HG02759 (cell line): ENCODE data around the gene LIPT2.

Experiments
- ATAC-seq: cut with Tn5 transposase; IDR thresholded peaks from one replicate; pipeline ENCODE4 v1.9.1; 2021; ENCODE audit warnings: mild to moderate bottlenecking, moderate library complexity; ENCODE audit not compliant: unreplicated experiment

Gene LIPT2

GRCh38 chr11:74504100-74504691 is 10.7 kb upstream of the LIPT2 start:
- ATAC-seq = no peak

- ATAC-seq = no peak
Measured at GRCh38 chr11:74494916-74495315, 1.4 kb upstream of the LIPT2 start.

DNA sequence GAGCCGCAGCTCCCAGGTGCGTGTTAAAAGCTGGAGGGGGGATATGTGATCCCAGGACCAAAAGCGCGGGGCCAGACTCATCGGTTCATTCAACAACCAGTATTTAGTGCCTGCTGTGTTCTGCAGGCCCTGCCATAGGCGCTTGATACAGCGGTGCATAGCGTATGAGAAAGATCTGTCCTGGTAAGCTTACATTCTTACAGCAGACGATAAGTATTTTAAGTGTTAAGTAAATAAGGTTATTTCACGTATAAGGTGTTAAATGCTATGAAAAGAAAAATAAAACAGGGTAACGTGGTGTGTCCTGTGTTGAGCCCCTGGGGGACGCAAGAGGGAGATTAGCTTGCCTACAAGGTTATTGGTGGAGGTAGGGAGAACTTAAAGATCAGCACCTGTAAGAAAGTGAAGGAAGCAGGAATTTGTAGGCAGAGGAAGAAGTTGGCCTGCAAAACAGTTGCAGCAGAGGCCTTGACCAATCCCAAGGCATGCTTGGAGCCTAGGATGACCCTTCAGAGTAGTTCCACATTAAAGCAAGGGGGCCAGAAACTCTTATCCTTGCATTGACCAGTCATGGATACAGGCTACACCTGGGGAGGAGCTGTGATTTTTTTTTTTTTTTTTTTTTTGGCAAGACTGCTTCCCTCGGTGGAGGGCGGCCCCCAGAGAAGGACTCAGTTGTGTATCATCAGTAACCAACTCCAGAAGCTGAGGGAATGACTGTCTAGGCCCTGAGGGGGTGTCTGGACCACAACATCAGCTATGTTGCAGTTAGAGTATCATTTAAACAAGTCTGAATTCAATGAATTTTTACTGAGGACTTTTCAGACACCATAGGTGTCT is 487 bp upstream of the LIPT2 start:
- ATAC-seq = no peak

DNA sequence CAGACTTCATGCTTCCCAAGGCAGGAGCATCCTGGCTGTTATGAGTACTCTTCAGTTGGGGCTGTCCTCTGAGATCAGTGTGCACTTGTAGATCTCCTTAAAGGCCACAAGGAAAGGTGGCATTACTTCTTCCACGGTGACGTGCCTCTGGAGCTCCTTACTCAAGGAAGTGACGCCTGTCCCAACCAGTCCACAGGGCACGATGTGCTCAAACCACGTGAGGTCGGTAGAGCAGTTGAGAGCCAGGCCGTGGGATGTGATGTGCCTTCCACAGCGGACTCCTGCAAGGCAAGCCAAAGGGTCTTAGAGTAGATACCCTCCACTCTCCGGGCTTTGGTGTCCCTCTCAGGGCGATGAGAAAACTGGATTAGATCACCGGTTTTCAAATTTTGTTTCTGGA is 1.4 kb downstream of the LIPT2 start:
- ATAC-seq = no peak

DNA sequence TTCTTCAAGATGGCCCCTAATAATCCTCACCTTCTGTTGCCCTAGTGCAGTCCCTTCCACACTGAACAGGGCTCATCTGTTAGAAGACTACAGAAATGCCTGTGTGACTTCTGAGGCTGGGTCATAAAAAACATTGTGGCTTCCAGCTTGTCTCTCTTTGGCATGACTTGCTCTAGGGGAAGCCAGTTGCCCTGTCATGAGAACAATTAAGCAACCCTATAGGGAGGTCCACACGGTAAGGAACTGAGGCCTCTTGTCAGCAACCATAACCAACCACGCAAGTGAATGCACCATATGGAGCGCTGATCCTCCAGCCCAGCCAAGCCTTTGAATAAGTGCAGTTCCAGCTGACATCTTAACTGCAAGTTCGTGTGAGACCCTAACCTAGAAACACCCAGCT is 2.6 kb downstream of the LIPT2 start:
- ATAC-seq = no peak

DNA sequence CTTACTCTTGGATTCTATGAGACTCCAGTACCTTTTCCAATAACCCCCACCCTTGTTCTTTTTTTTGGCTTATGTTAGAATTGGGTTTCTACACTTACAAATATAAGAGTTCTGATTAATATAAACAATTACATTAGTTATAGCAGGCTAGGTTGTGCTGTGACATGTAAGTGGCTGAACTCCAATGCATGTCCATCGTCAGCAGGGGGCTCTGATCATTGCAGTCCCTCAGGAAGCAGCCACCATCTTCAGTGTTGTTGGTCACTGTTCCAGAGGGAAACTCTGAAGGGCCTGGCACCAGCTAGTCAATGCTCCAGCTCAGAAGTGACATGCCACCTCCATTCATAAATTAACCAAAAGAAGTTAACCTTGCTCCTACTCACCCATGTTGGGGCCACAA is 5.6 kb downstream of the LIPT2 start:
- ATAC-seq = no peak

GRCh38 chr11:74485868-74486267 is 7.7 kb downstream of the LIPT2 start:
- ATAC-seq = no peak

- ATAC-seq = no peak
Measured at GRCh38 chr11:74480688-74481417, 12.7 kb downstream of the LIPT2 start.

GRCh38 chr11:74479732-74480123 is 13.8 kb downstream of the LIPT2 start:
- no peak for ATAC-seq

- no peak for ATAC-seq
Measured at GRCh38 chr11:74478877-74479731, 14.4 kb downstream of the LIPT2 start.

DNA sequence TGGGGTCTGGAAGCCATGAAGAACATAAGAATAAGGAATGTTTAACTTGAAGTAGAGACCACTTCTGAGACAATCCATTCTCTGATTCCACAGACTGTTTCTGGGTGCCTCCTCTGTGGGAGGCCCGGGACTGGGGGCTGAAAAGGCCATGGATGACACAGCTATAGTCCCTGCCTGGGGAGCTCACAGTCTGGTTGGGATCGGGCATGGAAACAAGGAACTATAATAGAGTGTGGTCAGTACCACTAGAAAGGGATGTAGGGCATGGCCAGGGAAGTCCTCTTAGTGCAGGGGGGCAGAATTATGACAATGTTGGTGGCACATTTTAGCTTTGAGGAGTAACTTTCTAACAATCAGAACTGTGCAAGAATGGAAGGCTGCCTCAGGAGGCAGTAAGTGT is 17.0 kb downstream of the LIPT2 start:
- no peak for ATAC-seq

GRCh38 chr11:74474316-74474715 is 19.2 kb downstream of the LIPT2 start:
- ATAC-seq = no peak

DNA sequence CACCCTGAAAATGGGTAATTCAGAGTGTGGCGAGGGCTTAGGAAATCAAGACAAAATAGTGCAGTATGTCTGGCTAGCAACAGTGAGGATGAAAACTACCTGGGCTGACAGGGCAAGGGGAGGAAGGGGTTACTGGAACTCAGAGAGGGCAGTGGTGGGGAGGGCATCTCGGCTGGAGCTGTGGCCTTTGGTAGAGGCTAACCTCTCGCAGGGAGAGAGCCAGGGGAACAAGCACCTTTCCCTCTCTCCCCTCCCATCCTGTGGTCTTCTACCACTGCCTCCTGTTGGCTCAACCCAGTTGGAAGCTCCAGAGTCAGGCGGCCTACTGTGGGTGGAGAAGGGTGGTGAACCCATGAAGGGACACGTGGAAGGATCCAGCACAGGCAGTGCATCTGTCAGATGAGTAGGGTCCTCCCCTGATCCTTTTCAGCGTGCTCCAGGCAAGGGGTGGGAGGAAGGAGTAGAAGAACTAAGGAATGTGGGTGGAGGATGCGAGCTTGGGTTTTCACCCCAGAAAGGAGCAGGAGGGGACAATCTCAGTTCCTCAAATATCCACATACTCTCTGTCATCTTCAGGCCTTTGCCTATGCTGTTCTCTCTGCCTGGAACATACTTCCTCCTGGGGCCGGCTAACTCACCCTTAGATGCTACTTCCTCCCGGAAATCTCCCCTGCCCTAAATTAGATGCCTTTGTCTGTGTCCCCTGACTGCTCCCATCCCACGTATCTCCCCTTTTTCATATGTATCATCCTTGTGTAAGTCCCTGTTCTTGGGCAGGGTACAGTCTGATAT is 19.9 kb downstream of the LIPT2 start:
- no peak for ATAC-seq

DNA sequence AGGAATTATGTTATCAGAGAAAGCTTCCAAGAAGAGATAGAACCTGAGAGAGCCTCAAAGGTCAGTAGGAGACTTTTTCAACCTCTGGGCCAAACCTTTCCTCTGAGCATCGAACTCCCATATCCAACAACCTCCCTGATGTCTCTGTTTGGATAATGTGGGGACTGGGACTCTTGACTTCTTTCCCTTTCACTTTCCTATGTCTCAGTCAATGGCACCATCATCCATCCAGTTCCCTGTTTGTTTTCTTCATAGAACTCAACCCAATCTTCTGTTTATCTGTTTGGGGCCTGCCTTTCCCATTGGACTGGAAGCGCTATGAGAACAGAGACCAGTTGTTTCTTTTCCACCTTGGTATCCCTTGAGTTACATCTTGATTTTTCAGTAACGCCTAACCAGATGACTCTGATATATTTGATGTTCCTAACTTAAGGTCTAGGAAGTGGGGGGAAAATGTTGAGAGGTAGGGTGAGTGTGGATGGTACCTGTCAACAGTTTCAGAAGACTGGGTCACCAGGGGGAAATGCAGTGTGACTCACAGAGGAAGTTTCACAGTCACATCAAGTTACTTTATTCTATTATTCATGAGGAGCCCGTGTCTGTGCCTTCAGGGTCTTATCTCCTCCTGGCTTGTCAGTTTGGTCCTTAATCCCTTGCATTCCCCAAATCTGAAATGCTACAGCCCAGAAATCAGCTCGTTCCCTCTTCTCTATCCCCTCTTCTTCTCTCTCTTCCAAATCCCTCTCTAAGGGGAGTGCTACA is 21.7 kb downstream of the LIPT2 start:
- no peak for ATAC-seq

DNA sequence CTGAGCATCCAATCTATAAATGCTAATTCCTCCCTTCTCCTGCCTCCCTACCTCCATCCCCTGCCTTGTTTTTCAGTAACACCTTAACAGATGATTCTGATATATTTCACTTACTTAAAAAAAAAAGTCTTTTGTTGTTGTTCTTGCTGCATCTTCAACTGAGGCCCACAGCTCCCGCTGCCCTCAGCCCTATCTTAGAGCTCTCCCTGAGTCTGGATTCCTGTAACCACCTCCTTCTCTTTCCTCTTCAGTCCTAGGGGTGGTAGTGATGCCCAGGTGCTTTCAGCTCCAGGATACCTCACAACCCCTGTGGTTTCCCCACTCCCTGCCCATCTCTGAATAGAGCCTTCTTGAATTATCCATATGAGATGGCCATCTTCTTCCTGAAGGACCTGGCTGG is 22.5 kb downstream of the LIPT2 start:
- ATAC-seq = no peak

- ATAC-seq = no peak
Measured at GRCh38 chr11:74470526-74470925, 23.0 kb downstream of the LIPT2 start.

GRCh38 chr11:74468936-74469335 is 24.6 kb downstream of the LIPT2 start:
- no peak for ATAC-seq

- no peak for ATAC-seq
Measured at GRCh38 chr11:74468521-74468920, 25.0 kb downstream of the LIPT2 start.

DNA sequence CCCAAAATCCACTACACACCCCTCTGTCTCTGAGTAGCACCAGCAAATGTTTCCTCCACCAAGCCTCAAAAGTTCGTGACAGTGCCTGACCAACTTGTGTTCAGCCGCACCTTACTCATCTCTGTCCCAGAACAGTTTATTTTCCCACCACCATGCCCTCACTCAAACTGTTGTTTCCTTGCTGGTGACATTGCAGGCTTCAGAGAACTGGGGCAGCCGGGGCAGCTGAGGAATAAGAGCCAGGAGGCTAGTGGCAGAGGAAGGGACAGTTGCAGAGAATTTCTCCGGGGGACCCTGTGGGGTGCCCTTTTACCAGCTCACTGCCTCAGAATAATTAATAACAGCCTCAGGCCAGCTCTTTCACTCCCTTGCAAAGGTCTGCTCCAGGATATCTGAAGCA is 25.5 kb downstream of the LIPT2 start:
- ATAC-seq = no peak
